H1 (cell line): ENCODE results near the gene SMIM7. TPM values are rescaled to one million over a fixed set of nuclear protein-coding genes. Genes with fewer than 3 reads are reported as not detected.

Experiments
- CTCF ChIA-PET: fragments of 300-600 bp; sonication (Branson Sonifier 250); formaldehyde crosslinking; loops from one replicate; lab custom pipeline; 2021; ENCODE audit not compliant: partially characterized antibody; lab: Charles Lee
- POLR2A ChIA-PET: fragments of 300-600 bp; sonication (Branson Sonifier 250); formaldehyde crosslinking; loops from one replicate; lab custom pipeline; 2021; ENCODE audit warnings: inconsistent platforms; ENCODE audit not compliant: partially characterized antibody; lab: Charles Lee
- DNase-seq, 2 experiments: peaks; one replicate each; pipeline versions ENCODE4 v3.0.0 to v3.0.0-alpha.2; 2010 to 2022; ENCODE audit warnings: low spot score in 2 of 2, low read depth in 1 of 2, mixed read lengths in 1 of 2
- FAIRE-seq: peaks from 2 replicates; lab custom pipeline; 2011; peaks lifted over from hg19 to GRCh38; lab: Jason Lieb, UNC
- H2AFZ ChIP-seq: 2 replicates; pipeline ENCODE4 v1.8.1; 2012; ENCODE audit warnings: low read length, inconsistent platforms
- H2AK5ac ChIP-seq: 2 replicates; pipeline ENCODE4 v1.6.1; 2013; ENCODE audit warnings: low read depth, low read length
- H2BK120ac ChIP-seq: replicated peaks from 2 replicates; pipeline ENCODE3; 2013; ENCODE audit warnings: low read depth, low read length, inconsistent platforms
- H2BK12ac ChIP-seq: 2 replicates; pipeline ENCODE4 v1.6.1; 2013; ENCODE audit warnings: low read depth, low read length
- H2BK15ac ChIP-seq: 2 replicates; pipeline ENCODE4 v1.6.1; 2013; ENCODE audit warnings: low read length
- H2BK20ac ChIP-seq: 2 replicates; pipeline ENCODE4 v1.6.1; 2013; ENCODE audit warnings: low read length
- H2BK5ac ChIP-seq: 2 replicates; pipeline ENCODE4 v1.6.1; 2013; ENCODE audit warnings: low read depth, low read length
- H3K14ac ChIP-seq: 2 replicates; pipeline ENCODE4 v1.6.1; 2013; ENCODE audit warnings: inconsistent platforms; ENCODE audit not compliant: insufficient read length
- H3K18ac ChIP-seq: 2 replicates; pipeline ENCODE4 v1.6.1; 2013; ENCODE audit warnings: low read length; ENCODE audit errors: extremely low read depth
- H3K23ac ChIP-seq: 2 replicates; pipeline ENCODE4 v1.6.1; 2013; ENCODE audit warnings: inconsistent platforms; ENCODE audit not compliant: insufficient read length
- H3K23me2 ChIP-seq: 2 replicates; pipeline ENCODE4 v1.6.1; 2013; ENCODE audit warnings: low read depth, low read length
- H3K27ac ChIP-seq: 2 replicates; pipeline ENCODE4 v1.6.1; 2011; ENCODE audit warnings: low read depth, low read length, inconsistent platforms
- H3K27me3 ChIP-seq, 4 experiments: replicated peaks in 1 of 4; 1 replicate in 1 of 4; 2 replicates in 3 of 4; pipeline versions ENCODE4 v1.6.1 to v1.8.1; 2011 to 2013; ENCODE audit warnings: low read length in 3 of 4, mild to moderate bottlenecking in 3 of 4, inconsistent platforms in 2 of 4, mixed read lengths in 2 of 4, moderate library complexity in 1 of 4; ENCODE audit not compliant: control insufficient read depth in 3 of 4, insufficient read depth in 3 of 4; ENCODE audit errors: extremely low read depth in 1 of 4
- H3K36me3 ChIP-seq, 4 experiments: 2 replicates each; pipeline versions ENCODE4 v1.6.1 to v1.8.1; 2011 to 2013; ENCODE audit warnings: mild to moderate bottlenecking in 4 of 4, low read length in 3 of 4, moderate library complexity in 2 of 4, control low read depth in 1 of 4, inconsistent platforms in 1 of 4; ENCODE audit not compliant: insufficient read depth in 4 of 4, control insufficient read depth in 2 of 4
- H3K4ac ChIP-seq: replicated peaks from 2 replicates; pipeline ENCODE3; 2013; ENCODE audit warnings: low read length, low read depth, mixed read lengths, inconsistent platforms; ENCODE audit not compliant: insufficient read length
- H3K4me1 ChIP-seq, 4 experiments: replicated peaks in 1 of 4; 1 replicate in 1 of 4; 2 replicates in 3 of 4; pipeline versions ENCODE4 v1.6.1 to v1.8.1; 2011 to 2013; ENCODE audit warnings: low read length in 3 of 4, inconsistent platforms in 2 of 4, mixed read lengths in 1 of 4; ENCODE audit not compliant: insufficient read depth in 4 of 4, control insufficient read depth in 3 of 4
- H3K4me2 ChIP-seq, 2 experiments: 2 replicates each; pipeline versions ENCODE4 v1.6.1 to v1.8.1; 2011 to 2013; ENCODE audit warnings: low read depth in 2 of 2, low read length in 2 of 2, control low read depth in 1 of 2, inconsistent platforms in 1 of 2, mild to moderate bottlenecking in 1 of 2; ENCODE audit not compliant: insufficient read depth in 1 of 2
- H3K4me3 ChIP-seq, 4 experiments: fragments of 200-600, 300-600 bp in 1 of 4; sonication (generic), shearing (Covaris generic), sonication (Bioruptor Twin) in 1 of 4; 2 replicates each; pipeline versions ENCODE4 v1.5.1 to v1.8.1; 2011 to 2016; ENCODE audit warnings: low read length in 4 of 4, low read depth in 3 of 4, control low read depth in 2 of 4, inconsistent platforms in 2 of 4, mild to moderate bottlenecking in 2 of 4, mixed read lengths in 1 of 4, moderate library complexity in 1 of 4; ENCODE audit not compliant: insufficient read depth in 2 of 4; ENCODE audit errors: extremely low read depth in 1 of 4
- H3K56ac ChIP-seq: replicated peaks from 2 replicates; pipeline ENCODE3; 2013; ENCODE audit warnings: low read depth, mild to moderate bottlenecking, mixed read lengths, low read length, inconsistent platforms; ENCODE audit not compliant: insufficient read length
- H3K79me1 ChIP-seq: 2 replicates; pipeline ENCODE4 v1.6.1; 2013; ENCODE audit warnings: low read depth, low read length, control low read depth
- H3K79me2 ChIP-seq, 2 experiments: 2 replicates each; pipeline versions ENCODE4 v1.6.1 to v1.8.1; 2012 to 2013; ENCODE audit warnings: low read length in 2 of 2, mild to moderate bottlenecking in 2 of 2, inconsistent platforms in 1 of 2; ENCODE audit not compliant: insufficient read depth in 2 of 2, control insufficient read depth in 1 of 2
- H3K9ac ChIP-seq, 4 experiments: replicated peaks in 1 of 4; 1 replicate in 1 of 4; 2 replicates in 3 of 4; pipeline versions ENCODE4 v1.6.1 to v1.8.1; 2011 to 2013; ENCODE audit warnings: low read depth in 3 of 4, low read length in 3 of 4, control low read depth in 2 of 4, mild to moderate bottlenecking in 2 of 4, moderate library complexity in 2 of 4, inconsistent platforms in 1 of 4; ENCODE audit errors: extremely low read depth in 1 of 4
- H3K9me3 ChIP-seq, 2 experiments: 2 replicates each; pipeline versions ENCODE4 v1.6.1 to v1.8.1; 2012 to 2013; ENCODE audit warnings: mild to moderate bottlenecking in 2 of 2, moderate library complexity in 2 of 2, control low read depth in 1 of 2, inconsistent platforms in 1 of 2, low read depth in 1 of 2, low read length in 1 of 2, mixed read lengths in 1 of 2; ENCODE audit not compliant: insufficient read depth in 2 of 2
- H4K20me1 ChIP-seq, 2 experiments: replicated peaks in 1 of 2; 2 replicates each; pipeline versions ENCODE3 to v1.8.1; 2011 to 2013; ENCODE audit warnings: inconsistent platforms in 2 of 2, low read length in 2 of 2, mild to moderate bottlenecking in 1 of 2; ENCODE audit not compliant: insufficient read depth in 2 of 2, control insufficient read depth in 1 of 2
- H4K5ac ChIP-seq: 2 replicates; pipeline ENCODE4 v1.6.1; 2013; ENCODE audit warnings: low read length, low read depth, mixed read lengths, inconsistent platforms; ENCODE audit not compliant: insufficient read length
- H4K8ac ChIP-seq: 2 replicates; pipeline ENCODE4 v1.8.0; 2013; ENCODE audit warnings: mild to moderate bottlenecking, moderate library complexity, low read length, inconsistent platforms; ENCODE audit not compliant: insufficient read depth; ENCODE audit errors: extremely low read depth
- H4K91ac ChIP-seq: replicated peaks from 2 replicates; pipeline ENCODE3; 2013; ENCODE audit warnings: low read length, mixed read lengths, inconsistent platforms; ENCODE audit not compliant: insufficient read length
- CREB1 ChIP-seq: IDR thresholded peaks from 2 replicates; pipeline ENCODE4 v1.6.1; 2012; ENCODE audit warnings: inconsistent platforms
- HDAC2 ChIP-seq, 2 experiments: fragments of 300-600 bp in 1 of 2; sonication (generic) in 1 of 2; IDR thresholded peaks; 2 replicates each; pipeline ENCODE4 v1.6.1; 2011 to 2012; ENCODE audit warnings: low read depth in 2 of 2, low read length in 2 of 2, mild to moderate bottlenecking in 2 of 2, moderate library complexity in 2 of 2, borderline replicate concordance in 1 of 2, inconsistent platforms in 1 of 2
- KDM4A ChIP-seq: IDR thresholded peaks from one replicate; pipeline ENCODE4 v1.7.1; 2012; ENCODE audit warnings: low read depth, mild to moderate bottlenecking, moderate library complexity, low read length, inconsistent platforms; ENCODE audit not compliant: severe bottlenecking
- MAFK ChIP-seq: IDR thresholded peaks from 2 replicates; pipeline ENCODE4 v1.6.1; 2012; ENCODE audit warnings: low read depth, mild to moderate bottlenecking, improper control_type of control experiment, low read length
- MAX ChIP-seq: IDR thresholded peaks from 2 replicates; pipeline ENCODE4 v1.6.1; 2012; ENCODE audit warnings: inconsistent platforms
- PHF8 ChIP-seq: fragments of 200-600 bp; sonication (generic); conservative IDR thresholded peaks from 2 replicates; pipeline ENCODE4 v1.7.1; 2012; ENCODE audit warnings: low read depth, mild to moderate bottlenecking, inconsistent platforms, low read length, moderate library complexity
- POLR2A ChIP-seq, 2 experiments: IDR thresholded peaks; 1 replicate in 1 of 2; 2 replicates in 1 of 2; pipeline ENCODE4 v1.6.1; 2011; ENCODE audit warnings: low read depth in 2 of 2, low read length in 2 of 2, mild to moderate bottlenecking in 2 of 2; ENCODE audit errors: control extremely low read depth in 1 of 2
- SIRT6 ChIP-seq: IDR thresholded peaks from one replicate; pipeline ENCODE4 v1.7.1; 2012; ENCODE audit warnings: low read length, inconsistent platforms
- TAF1 ChIP-seq: IDR thresholded peaks from 2 replicates; pipeline ENCODE4 v1.6.1; 2011; ENCODE audit warnings: mild to moderate bottlenecking, low read depth, low read length
- TEAD4 ChIP-seq: IDR thresholded peaks from 2 replicates; pipeline ENCODE4 v1.6.1; 2012; ENCODE audit warnings: low read depth, low read length, inconsistent platforms, mixed read lengths
- WGBS, 2 experiments: shearing (Covaris generic) in 1 of 2; methylation state at CpG; one replicate each; pipeline versions ENCODE4 v1.1.6 to v1.1.7; 2013 to 2015; ENCODE audit warnings: low lambda C conversion rate in 2 of 2, mixed read lengths in 2 of 2, inconsistent platforms in 1 of 2, low coverage in 1 of 2, missing lambda C conversion rate in 1 of 2; ENCODE audit not compliant: insufficient replicate concordance in 2 of 2, insufficient coverage in 1 of 2, insufficient read length in 1 of 2; ENCODE audit errors: extremely low coverage in 1 of 2, missing lambda C conversion rate in 1 of 2; 5-methylcytosine and 5-hydroxymethylcytosine counted together
- polyA plus RNA-seq, 7 experiments: library from polyadenylated mRNA; depleted of rRNA in 3 of 7; stranded (reverse) in 5 of 7; unstranded in 2 of 7; fragments of >200 nt in 5 of 7; fragments of 200-250 nt in 2 of 7; gene quantifications; 1 replicate in 5 of 7; 2 replicates in 1 of 7; 4 replicates in 1 of 7; pipeline versions ENCODE4 v1.2.1 to v1.2.3, GENCODE V29; 2011 to 2013; ENCODE audit warnings: missing spikeins in 2 of 7, mixed read lengths in 2 of 7
- total RNA-seq: library from RNA; stranded (reverse); fragmentation: NEBNext Ultra II Directional; extraction: Animal tissue kit (Norgen Biotek cat#: 25700); gene quantifications from 2 replicates; pipeline ENCODE4 v1.2.1, GENCODE V29; 2021

The SMIM7 gene
- total and polyA plus RNA-seq, 2 of the 8 experiments (the other 6 are each of a cell fraction or from before 2014, with no cell fraction given), result 55.5 to 67.5 TPM

- Histone ChIP-seq H3K36me3 (peaks cover 4 to 24% (median 11%) of the 10 kb centered on the region in 4 experiments; a peak in 7 of 8 replicates), H3K9ac (peak overlapping the region in 3 of 4 experiments; percentile 13 to 41 (median 29); a peak in 5 of 7 replicates), H2BK15ac (no peak overlapping the region), H3K79me2 (peaks cover 10 to 42% of the 10 kb centered on the region in 2 experiments), H3K4ac (no peak overlapping the region), H3K18ac (peak overlapping the region; percentile 87), H2AFZ (no peak overlapping the region; the same call in 1 of the 2 replicates), H3K4me1 (peaks cover 0 to 5% (median 3%) of the 10 kb centered on the region in 4 experiments; a peak in 4 of 7 replicates), H4K8ac (no peak overlapping the region), H2AK5ac (no peak overlapping the region), H2BK5ac (0 out of 2 replicates have a peak overlapping the region, but pooled peaks have one; percentile 44), H3K4me3 (peak overlapping the region; percentile 64 to 90 (median 79)), H3K4me2 (peak overlapping the region; percentile 83 to 93), H3K79me1 (peaks cover 10% of the 10 kb centered on the region; the same call in 1 of the 2 replicates), H3K14ac (no peak overlapping the region), H3K23ac (no peak overlapping the region), H4K5ac (no peak overlapping the region), H3K27me3 (no peaks in the 10 kb centered on the region), H2BK12ac (no peak overlapping the region), H3K56ac (peak overlapping the region; percentile 59), H3K27ac (no peak overlapping the region), H2BK20ac (no peak overlapping the region), H2BK120ac (no peak overlapping the region), H3K23me2 (peaks cover 16% of the 10 kb centered on the region; the same call in 1 of the 2 replicates), H4K91ac (peak overlapping the region; percentile 93), H3K9me3 (no peaks in the 10 kb centered on the region), H4K20me1 (peaks cover 9 to 18% of the 10 kb centered on the region in 2 experiments)
- peak; percentile 86 for TF ChIP-seq CREB1
- peak; percentile 54 for TF ChIP-seq MAX
- TF ChIP-seq PHF8, result peak; percentile 13; the same call in 1 of the 2 replicates
- TF ChIP-seq TEAD4, result no peak
- TF ChIP-seq TAF1, result 0 out of 2 replicates have a peak, but pooled peaks have one; percentile 21
- TF ChIP-seq POLR2A (IDR thresholded peaks at IDR 0.05; ENCODE audit: control extremely low read depth in 1 of 2, low read depth in 2 of 2, low read length in 2 of 2), result peak in 1 of 2 experiments; percentile 20; a peak in 1 of 3 replicates
- peak; percentile 43 for TF ChIP-seq KDM4A
- TF ChIP-seq HDAC2 (IDR thresholded peaks at IDR 0.05; ENCODE audit: borderline replicate concordance in 1 of 2, low read depth in 2 of 2, low read length in 2 of 2), result 0 out of 4 replicates have a peak, but pooled peaks of 1 of the 2 experiments have one; percentile 25
- no peak for TF ChIP-seq SIRT6
- no peak for TF ChIP-seq MAFK
- DNase-seq (peak in 1 of 2 experiments; percentile 60), FAIRE-seq (no peak)
- ChIA-PET CTCF (no interaction called here), POLR2A (interaction anchor here (0.7 to 4.2 kb wide), 10 partner anchors 11 to 37 kb away, joined by 3 to 27 read pairs (median 6); partner anchors contain the start of gene MED26)
- 3% methylated on average over 22 of the region's 31 CpGs; no CpG with 5 or more reads in 1 of the 2 experiments for WGBS, 2 experiments
Measured at GRCh38 chr19:16661480-16662034, 1.6 kb upstream of the SMIM7 start.
